NCI-H2081 (cell line): Measurements from ENCODE around the gene NKAIN2.

ENCODE experiments used
- DNase-seq, 2 experiments: peaks; one replicate each; lab custom pipeline; 2025; lab: John Stamatoyannopoulos, UW

Gene NKAIN2

DNA sequence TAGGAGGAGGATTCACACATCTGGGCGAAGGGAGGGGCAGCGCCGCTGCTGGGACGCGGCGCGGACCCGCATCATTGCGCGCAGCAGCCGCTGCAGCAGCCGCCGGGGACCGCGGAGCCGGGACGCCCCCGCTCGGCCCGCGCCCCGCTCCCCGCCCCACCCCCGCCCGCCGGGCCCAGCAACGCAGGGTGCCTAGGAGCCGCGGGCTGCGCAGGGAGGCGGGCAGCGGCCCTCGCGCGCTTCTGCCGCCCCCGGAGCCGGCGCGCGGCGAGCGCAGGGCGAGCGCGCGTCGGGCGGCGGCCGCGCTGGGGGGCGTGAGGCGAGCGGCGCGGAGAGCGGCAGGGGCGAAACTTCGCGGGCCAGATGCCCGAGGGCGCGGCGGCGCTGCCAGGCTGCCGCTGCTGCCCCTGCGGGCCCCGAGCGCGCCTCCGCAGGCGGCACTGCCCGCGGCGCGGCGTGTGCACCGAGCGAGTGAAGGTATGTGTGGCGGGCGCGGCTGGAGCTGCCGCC is at the start of gene NKAIN2:
Gene NKAIN2 (plus strand): TSS at position 362 of the 510 bp plus-strand sequence.
- DNase-seq = peak in 1 of 2 experiments; percentile 70

DNA sequence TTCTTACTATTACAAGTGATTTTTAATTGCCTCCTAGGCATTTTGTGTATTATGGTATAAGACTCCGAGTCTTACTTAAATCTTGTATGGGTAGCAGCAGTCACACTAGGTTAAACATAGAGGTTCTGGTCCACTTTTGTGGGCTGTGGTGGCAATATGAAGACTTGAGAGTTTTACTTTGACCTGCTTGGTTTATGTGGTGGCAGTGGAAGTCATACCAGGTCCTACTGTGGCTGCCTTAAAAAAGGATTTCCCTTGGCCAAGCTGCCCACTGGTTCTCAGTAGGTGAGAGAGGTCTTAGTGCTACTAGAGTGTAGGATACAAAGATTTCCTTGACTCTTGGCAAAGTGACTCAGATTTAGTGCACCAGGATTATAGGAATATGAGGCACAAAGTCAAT is 44.2 kb upstream of the NKAIN2 start:
- no peak for DNase-seq

DNA sequence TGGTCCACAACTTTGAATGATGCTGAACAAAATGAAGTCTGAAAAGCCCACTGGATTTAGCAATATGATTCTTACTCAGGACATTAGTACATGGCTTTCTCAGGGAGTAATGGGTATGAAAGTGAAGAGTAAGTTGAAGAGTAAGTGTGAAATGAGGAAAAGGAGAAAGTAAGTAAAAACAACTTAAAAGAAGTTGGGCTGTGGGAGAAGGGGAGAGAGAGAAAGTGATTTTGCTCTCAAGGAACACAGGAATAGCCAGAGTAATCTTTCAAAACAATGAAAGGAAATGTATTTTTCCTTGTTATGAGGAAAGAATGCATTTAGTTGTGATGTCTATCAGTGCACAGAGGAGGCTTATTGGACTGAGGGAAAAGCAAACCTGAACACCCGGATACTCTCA is 39.8 kb upstream of the NKAIN2 start:
- DNase-seq = no peak

DNA sequence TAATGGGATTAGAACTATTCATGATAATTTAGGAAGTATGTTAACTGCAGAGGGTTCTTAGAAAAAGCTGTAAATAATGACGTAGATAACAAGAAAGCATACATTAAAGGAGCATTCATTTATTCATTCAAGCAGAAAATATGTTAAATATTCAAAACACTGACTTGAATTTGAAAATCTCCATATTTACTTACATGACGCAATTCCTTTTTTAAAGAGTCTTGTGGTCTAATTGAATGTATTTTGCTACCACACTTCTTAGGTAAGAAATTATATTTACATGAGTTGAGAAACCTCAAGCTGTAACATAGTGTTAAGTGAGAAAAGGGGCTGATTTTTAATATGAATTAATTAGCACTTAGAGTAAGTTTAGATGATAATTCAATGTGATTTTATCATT is 38.9 kb upstream of the NKAIN2 start:
- no peak for DNase-seq

DNA sequence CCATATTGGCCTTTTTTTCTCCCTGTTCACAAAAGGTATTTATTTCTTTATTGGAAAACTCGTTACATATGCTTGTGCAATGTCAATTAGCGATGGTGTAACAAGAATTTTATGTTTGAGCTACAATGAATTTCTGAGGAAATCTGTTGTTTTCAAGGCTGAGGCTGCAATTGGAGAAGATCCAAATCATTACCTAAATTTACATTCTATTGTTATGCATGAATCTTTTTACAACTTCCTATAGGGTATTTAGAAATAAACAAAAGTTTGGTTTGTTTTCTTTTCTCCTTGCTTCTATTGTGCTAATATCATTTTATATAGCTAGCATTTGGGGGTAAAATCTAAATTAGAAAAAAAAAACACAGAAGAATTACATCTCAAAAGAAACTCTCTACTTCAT is 34.7 kb upstream of the NKAIN2 start:
- no peak for DNase-seq

DNA sequence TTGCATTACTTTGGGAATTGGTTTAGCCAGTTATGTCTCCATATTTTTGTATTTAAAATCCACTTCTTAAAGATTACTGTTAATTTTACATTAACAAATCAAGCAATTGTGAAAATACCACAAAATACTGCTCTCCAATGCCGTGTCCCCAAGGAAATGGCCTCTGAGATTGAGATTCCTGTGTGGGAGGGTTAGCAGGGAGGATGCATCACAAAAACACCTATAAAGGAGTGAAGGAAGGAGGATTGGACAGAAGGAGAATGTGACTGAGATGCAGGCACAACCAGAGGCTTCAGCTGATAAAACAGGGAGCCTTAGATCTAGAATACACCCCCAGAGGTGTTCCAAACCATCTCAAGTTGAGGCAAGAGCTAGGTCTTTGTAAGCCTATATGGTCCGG is 34.2 kb upstream of the NKAIN2 start:
- no peak for DNase-seq

DNA sequence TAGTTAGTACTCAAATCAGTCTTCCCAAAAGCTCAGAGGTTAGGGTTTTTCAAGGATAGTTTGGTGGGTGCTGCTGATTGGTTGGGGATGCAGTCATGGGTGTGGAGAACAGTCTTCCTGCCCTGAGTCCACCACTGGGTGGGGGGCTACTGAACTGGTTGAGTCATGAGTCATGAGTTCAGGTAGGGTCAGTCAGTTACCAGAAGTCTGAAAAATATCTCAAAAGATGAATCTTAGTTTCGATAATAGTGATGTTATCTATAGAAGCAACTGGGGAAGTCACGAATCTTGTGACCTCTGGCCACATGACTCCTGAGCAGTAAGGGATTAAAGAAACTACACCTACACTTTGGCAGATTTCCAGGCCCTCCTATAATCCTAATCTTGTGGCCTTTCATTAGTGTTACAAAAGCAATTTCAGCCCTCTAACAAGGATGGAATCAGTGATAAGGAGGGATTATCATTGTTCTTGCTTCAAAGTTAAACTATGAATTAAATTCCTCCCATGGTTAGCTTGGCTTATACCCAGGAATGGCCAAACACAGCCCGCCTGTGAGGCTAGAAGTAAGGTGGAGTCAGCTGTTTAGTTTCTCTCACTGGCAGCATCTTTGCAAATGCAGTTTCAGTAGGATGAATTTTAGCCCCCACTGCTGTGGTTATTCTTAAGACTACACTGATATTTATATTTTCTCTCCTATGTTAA is 33.3 kb upstream of the NKAIN2 start:
- DNase-seq = no peak

DNA sequence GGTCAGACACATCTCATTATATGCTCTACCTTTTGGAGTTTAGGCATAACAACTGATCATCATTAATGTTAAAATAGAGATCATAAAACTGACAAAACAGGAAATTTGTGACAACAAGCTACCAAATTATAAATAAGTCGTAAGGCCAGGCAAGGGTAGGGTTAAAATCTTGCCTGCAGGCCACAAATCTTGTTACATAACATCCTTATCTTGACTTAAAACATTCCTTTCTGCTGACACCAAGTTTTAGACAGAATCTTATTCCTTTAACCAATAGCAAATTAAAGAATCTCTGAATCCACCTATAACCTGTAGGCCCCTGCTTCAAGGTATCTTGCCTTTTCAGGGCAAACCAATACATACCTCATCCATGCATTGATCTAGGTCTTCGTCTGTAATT is 32.5 kb upstream of the NKAIN2 start:
- DNase-seq = no peak

DNA sequence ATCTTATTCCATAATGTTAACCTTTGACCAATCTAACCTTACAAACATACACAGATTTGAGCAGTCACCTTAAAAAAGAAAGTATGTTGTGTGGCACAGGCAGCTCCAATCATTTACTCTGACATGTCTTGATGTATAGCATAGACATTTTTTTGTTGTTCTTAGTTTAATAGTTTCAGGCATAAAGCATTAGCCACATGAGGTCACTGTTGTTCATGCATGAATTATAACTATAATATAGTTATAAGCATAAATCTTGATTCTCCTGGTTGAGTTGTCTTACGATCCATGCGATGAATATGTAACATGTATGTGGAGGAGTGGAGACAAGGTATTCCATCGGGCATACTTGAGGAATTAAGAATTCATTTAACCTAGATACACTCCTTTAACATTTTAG is 26.1 kb upstream of the NKAIN2 start:
- DNase-seq = peak; percentile 17 to 71

DNA sequence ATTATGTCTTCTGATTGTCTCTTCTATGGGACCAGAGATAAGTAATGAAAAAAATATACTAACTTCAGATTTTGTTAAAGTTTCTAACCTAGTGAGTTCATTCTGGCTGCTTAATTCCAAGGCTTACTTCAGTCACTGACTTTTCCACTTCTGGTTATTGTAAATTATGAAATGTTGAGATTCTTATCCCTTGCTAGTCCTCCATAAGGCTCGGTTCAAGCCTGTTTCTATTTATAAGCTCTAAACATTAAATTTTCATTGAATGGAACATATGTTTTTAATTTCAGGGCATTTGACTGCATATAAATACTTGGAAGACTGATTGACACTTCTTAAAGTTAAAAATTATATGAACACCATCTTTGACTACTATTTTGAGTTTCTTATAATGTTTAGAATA is 23.6 kb upstream of the NKAIN2 start:
- no peak for DNase-seq

DNA sequence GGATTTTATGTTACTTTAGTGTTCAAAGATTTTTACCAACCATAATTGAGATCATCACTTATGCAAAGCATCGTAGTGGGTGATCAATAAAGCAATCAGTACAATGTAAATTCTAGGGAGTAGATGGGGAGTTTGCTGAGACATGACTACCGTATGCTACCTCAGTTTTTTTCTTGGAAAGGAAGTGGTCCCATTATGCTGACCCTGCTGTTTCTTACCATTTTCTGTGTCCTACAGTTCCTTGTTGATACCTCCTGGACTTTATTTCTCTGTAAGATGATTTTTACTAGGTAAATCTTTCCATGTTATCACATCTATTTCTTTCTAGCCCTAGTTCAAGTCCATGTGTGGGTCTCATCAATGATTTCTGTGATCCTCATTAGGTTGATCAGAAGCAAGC is 19.3 kb upstream of the NKAIN2 start:
- no peak for DNase-seq

DNA sequence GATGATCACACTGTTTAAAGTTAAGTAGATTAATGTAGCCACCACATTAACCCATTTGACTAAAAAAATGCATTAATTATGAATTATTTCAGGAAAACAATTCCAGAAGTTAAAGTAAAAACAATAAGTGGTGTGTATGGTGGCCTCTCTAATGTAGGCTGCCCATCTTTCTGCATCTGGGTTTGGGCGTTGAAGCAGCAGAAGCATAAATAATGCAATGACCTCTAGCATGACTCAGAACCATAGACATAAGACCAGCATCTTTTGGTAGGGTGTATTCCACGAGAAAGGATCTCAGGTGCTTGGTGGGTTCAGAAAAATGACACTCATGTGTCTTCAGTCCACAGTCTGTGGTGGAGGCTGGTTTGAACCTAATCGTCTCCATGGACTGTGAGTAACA is 18.6 kb upstream of the NKAIN2 start:
- DNase-seq = no peak

DNA sequence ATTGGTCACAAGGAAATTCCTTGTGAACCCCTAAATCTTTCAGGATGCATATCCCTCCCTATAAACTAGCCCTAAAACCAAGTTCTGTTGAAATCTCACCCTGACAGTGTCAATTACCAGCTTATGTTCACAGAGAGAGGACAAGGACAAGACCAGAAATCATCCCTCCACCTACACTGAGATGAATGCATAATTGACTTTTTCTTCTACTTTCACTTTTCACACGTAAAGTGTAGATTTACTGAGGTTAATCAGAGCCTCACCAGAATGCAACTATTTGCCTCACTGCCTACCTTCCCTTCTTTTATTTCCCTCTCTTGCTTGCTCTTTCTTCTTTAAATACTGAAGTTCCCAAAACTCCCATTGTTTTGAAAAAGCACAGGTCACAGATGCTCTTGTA is 15.3 kb upstream of the NKAIN2 start:
- no peak for DNase-seq

DNA sequence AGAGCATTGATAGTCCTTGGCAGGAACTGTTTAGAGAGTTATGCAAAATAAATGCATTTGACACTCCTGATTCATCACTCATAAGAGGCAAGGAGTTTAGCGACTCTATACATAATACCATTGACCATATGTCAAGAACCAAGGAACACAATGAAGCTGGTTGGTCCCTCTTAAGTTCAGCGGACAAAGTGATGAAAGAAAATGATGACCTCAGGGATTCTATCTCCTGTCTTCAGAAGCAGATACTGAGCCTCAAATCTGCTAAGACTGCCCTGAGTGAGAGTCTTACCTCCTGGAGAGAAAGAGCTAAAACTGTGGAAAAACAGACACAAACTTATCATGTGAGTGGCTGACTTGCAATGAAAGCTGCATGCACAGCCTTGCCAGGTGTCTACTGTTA is 9.5 kb upstream of the NKAIN2 start:
- DNase-seq = no peak

DNA sequence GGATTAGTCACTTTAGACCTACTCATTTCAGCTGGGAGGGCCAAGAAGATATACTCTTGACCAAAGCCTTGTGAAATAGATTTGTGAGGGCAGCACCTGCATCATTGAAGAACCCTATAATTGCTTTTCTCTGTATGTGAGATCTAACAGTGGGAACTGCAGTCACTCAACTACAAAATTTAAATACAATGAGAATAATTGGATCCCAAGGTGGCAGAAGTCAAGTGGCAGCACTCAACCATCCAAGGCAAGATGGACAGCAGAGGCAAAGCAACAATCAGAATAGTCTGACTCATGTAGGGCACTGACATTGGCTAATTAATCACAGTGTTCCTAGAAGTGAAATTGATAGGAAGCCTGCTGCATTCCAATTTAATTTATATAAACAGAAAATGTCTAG is 8.9 kb upstream of the NKAIN2 start:
- no peak for DNase-seq

DNA sequence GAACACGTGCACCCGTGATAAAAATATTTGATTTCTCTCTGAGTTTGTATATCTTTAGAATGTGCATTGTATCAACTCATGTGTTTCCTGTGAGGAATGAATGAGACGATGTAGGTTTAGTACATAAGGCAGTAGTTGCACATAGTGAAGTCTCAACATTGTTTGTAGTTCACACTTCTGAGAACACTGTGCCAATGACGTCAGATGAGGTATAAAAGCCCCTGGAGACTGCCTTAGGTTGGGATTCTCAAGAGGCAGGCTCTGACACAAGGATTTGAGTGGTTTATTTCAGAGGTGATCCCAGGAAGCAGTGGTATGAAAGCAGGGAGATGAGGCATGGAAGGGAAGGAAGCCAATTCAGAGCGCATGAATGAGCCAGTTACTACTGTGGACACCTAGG is 2.6 kb upstream of the NKAIN2 start:
- no peak for DNase-seq

DNA sequence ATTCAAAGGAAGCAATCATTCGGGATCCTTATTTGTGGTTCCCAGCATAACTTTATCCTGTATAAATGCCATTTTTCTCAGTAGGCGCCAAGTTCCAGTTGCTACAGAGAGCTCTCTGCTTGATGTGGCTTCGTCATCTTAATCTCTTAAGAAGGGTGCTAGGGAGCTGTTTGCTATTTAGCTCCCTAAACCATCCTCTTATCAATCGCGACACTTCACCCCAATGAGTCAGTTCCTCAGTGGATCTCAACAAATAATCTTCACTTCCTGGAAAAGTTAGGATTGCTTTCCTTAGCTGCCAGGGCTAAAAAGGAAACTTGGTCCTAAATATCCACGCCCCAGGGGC is 1.3 kb upstream of the NKAIN2 start:
- peak in 1 of 2 experiments; percentile 61 for DNase-seq

DNA sequence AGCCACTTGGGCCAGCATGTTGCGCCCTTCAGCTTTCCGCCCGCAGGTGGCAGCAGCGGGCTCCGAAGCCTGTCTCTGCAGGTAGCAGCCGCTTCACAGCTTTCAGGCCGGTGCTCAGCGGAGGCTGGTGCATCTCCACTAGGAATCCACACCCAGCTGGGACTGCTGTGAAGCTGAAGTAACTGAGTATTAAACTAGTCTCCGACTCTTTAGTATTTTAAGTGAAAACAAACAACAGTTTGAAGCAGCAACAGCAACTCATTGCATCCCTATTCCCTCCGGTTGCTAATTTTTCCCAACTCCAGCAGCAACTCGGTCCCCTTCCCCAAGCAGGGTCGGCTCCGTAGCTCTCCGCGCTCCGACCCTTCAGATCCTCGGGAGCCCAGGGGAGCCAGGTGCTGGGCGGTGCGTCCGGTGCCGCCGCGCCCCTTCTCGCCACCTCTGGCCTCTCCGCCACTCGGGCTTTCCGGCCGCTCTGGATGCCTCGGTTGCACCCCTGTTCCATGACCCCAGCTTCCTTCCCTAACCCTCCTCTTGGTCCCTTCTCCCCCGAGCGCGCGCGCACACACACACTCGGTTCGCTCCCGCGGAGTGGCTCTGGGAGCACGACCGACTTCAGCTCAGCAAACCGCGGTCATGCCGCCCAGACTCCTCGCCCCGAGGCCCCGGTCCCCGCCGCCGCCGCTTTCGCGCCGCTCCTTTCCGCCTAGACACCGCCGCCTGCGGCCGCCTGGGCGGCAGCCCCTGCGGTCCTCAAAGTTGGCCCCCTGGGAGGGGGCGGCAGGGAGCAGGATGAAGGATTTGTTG is 765 bp upstream of the NKAIN2 start:
- peak; percentile 86 to 90 for DNase-seq

DNA sequence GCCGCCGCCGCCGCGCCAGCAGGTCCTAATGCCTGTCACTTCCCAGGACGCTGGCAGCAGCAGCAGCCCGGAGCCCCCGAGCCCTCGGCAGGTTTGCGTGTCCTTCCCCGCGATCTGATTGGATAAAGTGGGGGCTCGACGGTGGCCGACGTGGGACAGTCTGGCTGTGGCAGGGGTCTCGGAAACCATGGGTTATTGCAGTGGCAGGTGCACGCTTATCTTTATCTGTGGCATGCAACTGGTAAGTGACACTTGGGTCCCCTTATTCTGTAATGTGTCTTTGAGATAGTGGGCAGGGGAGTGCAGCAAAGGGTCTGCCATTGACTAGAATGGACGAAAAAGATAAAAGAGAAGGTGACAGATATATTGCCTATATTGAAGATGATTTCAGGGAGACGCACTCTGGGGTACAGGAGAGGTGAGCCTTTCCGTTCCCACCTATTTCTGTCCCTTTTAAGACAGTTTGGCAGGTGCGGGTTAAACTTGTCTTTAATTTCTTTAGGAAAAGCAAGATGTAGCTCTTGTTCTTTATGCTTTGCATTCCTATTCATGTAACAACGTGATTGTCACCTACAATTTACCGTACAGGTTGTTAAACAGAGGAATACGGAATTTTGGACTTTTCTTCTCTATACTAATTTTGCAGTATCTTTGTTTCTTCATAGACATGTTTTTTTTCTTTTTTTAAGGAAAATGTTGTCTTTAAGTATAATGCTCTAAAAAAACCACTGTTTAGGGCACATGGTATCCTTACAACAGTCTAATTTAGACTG is 535 bp downstream of the NKAIN2 start:
- peak; percentile 71 to 88 for DNase-seq

DNA sequence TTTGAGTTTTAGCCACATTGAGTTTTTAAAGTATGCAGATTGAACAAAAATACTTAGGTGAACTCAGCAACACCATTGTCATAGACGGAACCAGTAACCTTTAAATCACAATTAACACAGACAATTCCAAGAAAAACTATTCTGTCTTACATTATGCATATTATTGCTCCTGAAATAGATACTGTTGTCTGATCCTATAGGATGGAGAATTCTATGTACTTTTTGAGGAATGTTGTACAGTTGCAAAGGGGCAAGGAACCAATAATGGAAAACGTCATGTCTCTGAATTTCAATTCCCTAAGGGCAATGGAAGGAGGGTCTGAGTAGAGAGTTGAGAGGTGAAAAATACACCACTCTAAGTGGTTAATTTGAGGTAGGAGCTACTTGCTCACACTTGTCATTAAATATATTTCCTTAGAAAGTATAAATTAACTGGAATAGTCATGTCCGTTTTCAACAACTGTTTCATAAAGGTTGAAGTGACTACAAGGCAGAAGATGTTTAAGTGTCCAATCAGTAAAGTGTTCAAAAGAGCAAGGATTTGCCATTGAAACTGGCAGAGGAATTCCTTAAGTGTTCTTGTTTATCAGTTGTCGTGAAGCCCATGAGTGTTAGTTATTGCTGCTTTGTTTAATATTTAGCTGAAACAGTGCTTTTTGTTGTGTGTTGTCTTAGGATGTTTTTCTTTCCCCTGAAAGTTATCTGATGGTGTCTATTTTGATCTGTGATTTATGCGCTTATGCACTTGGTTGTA is 1.3 kb downstream of the NKAIN2 start:
- DNase-seq = peak in 1 of 2 experiments; percentile 13

DNA sequence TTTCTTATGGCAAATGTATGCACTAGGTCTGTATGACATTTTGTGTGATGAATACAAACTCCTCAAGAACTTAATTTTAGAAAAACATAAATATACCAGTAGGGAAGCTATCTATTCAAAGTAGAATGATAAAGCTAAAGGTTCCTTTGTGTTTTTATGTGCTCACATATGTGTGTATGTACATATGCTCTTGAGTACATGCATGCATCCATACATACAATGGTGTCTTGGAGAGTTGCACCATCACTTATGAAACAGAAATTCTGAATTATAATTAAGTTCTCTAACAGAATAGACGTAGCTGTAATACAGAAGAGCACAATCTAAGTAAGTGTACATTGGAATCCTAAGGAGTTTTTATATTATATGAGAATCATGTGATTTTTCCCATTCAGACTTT is 2.3 kb downstream of the NKAIN2 start:
- DNase-seq = peak in 1 of 2 experiments; percentile 35

DNA sequence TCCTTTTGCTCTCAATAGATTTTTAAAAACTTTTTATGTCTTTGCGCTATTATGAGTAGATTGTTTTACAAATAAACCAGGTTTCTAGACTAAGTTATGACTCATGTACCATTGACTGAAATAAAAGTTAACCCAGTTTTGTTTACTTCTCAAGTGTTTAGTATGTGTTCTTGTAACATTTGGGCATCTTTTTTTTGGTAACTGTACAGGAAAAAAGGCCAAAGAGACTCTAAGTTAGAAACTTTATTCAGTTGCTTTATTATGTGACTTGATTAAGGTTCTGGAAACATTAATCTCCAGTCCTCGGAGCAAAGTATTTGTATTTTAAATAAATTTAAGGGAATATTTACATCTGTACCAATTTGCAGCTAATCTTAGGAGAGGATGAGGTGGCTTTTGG is 2.9 kb downstream of the NKAIN2 start:
- DNase-seq = no peak
